Stimulated activated CD4-positive, alpha-beta T cell treated with anti-CD3 and anti-CD28 coated beads, Interleukin-4, amount 100 ng/mL, for 1 hour (primary cell): Measurements from ENCODE around the gene DNTT.

Source experiments
- DNase-seq: peaks from one replicate; pipeline ENCODE4 v3.0.0-alpha.2; 2020

DNTT gene

DNA sequence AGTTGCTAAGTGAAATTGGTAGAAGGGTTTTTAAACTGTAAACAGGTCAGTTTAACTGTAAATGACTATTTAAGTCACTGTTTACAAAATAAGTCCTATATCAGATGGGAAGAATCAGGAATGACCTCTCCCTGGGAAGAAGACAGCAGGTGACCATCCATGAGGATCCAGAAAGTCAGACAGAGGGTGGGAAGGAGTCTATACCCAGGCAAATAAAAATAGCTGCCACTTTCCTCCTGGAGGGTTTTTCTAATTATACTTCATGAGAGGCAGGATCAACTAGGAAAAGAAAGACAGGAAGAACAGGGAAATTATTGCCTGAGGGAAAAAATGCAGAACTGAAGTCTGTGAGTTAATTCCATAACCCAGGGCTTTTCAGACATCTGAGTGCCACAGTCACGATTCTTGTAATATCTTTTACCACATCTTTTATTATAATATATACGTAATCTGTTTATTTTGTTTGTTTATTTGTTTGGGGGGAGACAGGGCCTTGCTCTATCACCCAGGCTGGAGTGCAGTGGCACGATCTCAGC is 7.0 kb downstream of the DNTT start:
- DNase-seq, result no peak

- DNase-seq, result no peak
These were observed 9.1 kb downstream of the DNTT start for GRCh38 chr10:96313344-96313743.

DNA sequence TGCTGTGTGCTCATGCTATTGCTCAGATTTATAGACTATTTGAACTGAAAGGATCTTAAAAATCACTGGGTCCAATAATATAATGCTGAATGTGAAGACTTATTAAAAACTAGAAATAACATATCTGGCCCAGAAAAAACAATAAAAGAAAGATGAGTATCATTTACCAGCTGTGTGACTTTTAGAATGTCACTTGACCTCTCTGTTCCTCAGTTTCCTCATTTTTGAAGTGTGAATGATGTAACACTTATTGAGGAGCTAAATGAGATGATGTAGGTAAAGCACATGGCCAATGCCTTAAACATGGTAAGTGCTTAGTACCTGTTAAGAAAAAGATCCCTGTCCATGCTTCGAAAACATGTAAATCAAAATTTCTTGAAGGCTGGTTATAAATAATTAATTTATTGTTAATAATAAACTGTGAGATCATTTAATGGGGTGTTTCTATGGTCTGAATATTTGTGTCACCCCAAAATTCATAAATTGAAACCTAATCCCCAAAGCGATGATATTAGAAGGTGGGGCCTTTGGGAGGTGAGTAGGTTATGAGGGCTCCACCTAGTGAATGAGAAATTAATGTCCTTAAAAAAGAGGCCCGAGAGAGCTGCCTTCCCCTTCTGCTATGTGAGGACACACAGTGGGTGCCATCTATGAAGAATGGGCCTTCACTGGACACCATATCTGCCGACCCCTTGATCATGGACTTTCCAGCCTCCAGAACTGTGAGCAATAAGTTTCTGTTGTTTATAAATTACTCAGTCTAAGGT is 13.0 kb downstream of the DNTT start:
- DNase-seq, result no peak

GRCh38 chr10:96319754-96320474 is 15.7 kb downstream of the DNTT start:
- DNase-seq, result no peak

GRCh38 chr10:96321822-96322221 is 17.6 kb downstream of the DNTT start:
- no peak for DNase-seq

GRCh38 chr10:96322275-96322674 is 18.0 kb downstream of the DNTT start:
- DNase-seq, result no peak

DNA sequence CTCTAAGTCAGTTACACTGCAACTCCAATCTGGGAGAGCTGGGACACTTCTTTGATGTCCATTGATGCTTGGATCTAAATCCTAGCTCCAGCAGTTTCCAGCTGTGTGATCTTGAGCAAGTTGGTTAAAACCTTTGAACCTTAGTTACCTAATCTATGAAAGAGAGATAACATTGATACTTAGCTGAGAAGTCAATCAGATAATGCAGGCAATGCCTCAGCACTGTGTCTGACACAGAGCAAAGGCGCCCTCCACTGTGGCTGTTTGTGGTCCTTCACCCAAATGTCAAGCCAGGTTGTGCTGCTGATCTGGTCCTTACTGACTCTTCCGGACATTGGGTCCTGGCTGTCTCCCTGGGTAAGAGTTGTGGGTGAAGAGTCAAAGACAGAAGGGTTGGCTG is 20.2 kb downstream of the DNTT start:
- DNase-seq, result no peak

GRCh38 chr10:96325719-96326373 is 21.6 kb downstream of the DNTT start:
- DNase-seq, result no peak

GRCh38 chr10:96327462-96327861 is 23.2 kb downstream of the DNTT start:
- no peak for DNase-seq

DNA sequence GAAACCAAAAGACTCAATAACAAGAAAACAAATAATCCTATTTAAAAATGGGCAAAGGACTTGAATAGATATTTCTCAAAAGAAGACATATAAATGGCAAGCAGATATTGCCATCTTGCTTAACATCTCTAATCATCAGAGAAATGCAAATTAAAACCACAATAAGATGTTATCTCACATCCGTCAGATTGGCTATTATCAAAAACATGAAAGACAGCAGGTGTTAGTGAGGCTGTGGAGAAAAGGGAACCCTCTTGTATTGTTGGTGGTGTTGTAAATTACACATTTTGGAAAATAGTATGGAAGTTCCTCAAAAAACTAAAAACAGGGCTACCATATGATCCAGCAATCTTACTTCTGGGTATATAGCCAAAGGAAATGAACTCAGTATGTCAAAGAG is 28.9 kb downstream of the DNTT start:
- no peak for DNase-seq

DNA sequence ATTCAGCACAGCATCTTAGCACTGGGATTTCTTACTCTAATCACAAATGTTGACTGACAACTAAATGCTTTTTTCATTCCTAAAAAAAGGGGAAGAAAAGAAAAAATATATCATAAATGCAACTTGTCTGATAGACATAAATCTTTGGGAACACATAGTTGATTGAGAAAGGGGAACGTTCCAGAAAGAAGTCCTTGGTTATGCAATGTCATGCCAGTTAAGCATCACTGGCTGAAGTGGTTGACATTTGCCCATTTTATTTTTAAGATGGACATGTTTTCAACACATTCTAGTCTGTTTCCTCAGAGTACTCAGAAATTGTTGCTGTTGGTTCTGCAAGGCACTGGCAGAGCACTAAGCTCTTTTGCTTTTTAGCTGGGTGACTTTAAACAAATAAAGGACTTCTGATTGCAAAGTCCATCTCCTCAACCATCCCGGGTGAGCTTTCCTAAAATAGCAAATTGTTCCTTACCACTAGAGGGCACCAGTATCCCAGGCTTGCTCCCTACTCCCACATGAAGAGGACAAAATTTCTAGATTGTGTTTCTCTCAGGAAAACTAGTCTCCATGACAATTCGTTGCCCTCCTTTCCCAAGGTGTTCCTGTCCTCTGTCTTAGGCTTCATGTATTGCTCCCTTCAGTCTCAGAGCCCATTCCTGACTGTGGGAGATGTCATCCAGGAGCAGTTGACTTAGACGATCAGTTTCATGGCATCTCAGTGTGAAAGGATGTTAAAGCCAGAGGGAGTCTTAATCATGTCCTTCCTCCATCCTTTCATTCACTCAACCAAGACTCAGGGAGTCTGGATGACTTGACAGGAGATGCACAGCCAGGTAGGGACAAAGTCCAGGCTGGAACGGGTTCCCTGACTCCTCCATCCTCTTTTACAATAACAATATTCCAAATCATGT is 30.6 kb downstream of the DNTT start:
- DNase-seq, result no peak

DNA sequence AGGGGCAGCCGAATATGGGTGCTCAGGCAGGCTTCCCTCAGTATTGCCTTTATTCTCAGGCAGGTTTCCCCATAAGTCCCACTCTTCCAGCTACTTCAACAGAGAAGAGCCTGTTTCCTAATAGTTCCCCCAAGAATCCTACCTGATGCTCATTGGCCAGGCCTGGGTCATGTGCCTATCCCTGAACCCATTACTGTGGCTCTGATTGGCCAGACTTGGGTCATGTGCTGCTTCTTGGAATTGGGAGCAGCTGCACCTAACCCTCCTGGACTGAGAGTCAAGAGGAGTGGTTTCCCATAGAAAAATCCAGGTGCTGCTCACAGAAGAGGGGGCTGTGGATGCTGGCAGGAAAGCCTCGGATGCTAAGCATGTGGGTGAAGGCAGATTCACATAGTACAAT is 32.9 kb downstream of the DNTT start:
- DNase-seq, result no peak

- no peak for DNase-seq
These were observed 34.2 kb downstream of the DNTT start for GRCh38 chr10:96338279-96338925.

GRCh38 chr10:96339383-96339782 is 35.1 kb downstream of the DNTT start:
- DNase-seq, result no peak

GRCh38 chr10:96339956-96340904 is 36.0 kb downstream of the DNTT start:
- peak; percentile 52 for DNase-seq

DNA sequence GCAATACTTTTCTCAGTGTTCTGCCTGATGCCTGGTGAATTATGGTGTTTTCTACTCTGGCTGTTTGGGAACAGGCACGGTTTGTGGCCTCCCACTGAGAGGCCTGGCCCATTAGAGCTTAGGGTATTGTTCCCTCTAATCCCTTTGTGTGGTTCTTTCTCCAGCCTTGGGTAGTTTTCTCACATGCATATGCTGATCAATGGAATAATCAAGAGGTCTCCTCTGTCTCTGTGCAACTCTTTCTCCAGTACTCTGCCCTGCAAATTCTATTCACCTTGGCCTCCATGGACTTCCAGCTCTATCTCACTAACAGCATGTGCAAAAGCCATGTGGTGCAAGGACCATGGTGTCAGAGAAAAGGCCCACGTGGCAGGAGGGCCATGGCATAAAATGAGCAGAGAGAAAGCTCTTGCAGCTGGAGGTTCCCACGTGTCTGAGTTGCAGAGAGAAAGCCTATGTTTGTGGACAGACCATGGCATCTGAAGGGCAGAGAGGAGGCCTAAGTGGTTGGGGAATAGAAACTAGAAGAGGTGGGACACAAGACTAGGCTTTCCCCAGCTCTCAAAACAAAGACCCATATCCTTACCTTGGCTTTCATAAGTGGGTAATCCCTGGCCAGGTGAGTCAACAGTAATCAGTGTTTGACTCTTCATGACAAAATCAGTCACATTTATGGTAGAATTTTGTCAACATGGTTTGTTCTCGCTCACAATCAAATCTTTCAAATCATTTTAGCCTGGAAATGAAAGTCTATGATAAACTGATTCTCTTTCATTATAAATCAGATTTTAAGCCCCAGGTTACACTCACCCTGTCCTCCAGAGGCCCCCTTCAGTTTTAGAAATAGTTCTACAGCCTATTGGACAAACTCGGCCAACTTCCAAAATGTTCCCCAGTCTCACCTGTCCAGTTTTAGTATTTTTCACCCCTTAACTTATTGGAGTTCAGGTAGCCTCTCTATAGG is 37.3 kb downstream of the DNTT start:
- no peak for DNase-seq

GRCh38 chr10:96342402-96342801 is 38.2 kb downstream of the DNTT start:
- DNase-seq, result no peak

DNA sequence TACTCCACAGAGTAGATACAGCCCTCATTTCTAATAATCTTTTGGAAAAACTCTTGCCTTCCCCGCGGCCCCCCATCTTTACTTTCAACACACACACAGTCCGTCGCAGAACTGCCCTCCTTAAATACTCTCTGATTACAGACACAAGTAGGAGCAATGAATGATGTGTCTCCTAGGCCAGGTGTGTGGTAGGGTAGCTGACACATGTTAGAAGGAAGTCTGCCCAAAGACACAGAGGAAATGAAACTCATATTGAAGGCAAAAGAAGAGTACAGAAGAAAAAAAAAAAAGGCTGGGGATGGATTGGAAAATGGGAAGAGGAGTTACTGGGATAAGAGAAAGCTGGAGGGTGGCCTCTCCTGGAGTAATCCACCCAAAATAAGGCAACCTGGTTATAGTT is 39.9 kb downstream of the DNTT start:
- no peak for DNase-seq

DNA sequence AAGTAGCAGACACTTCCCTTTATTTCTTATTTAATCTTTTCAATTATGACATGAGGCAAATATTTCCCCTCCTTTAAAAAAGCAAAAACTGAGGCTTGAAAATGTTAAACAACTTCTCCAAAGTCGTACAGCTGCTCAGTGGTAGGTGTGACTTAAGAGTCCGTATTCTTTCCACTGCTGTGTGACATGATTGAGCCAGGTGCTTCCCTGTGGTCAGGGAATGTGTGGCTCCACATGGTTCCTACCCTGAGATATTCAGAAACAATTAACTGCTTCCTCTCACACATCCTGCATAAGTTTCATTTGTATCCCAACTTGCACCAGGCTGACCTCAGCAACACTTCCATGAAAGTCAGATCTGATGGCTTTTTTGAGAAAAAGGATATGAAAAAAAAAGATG is 41.0 kb downstream of the DNTT start:
- DNase-seq, result no peak

DNA sequence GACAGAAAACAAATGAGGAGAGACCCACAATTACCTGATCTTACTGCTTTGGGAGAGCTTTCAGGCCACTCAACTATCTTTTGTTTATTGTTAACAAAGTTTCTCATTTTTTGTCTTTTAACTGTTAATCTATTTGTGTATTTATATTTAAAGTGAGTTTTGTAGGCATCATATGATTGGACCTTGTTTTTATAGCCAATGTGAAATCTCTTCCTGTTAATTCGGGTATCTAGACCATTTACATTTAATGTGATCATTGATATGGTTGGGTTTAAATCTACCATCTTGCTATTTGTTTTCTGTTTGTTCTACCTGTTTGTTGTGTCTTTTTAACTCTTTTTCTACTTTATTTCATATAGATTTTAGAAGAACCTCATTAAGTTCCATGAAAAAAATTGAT is 42.1 kb downstream of the DNTT start:
- no peak for DNase-seq
